T47D (cell line): Measurements from ENCODE around the gene FHOD3.

Source experiments
- DNase-seq, 2 experiments: peaks; one replicate each; pipeline versions ENCODE4 v3.0.0 to v3.0.0-alpha.2; 2011 to 2012; ENCODE audit warnings: low read depth in 1 of 2, low spot score in 1 of 2
- JUND ChIP-seq: IDR thresholded peaks from 2 replicates; pipeline ENCODE4 v1.6.1; 2012; ENCODE audit warnings: low read depth
- in situ Hi-C: cut with HindIII; loops from 2 replicates; pipeline ENCODE4 v1.10.0; 2016; ENCODE audit warnings: low sequenced_read_pairs, low pct_unique_long_range_greater_than_20kb

The FHOD3 gene

DNA sequence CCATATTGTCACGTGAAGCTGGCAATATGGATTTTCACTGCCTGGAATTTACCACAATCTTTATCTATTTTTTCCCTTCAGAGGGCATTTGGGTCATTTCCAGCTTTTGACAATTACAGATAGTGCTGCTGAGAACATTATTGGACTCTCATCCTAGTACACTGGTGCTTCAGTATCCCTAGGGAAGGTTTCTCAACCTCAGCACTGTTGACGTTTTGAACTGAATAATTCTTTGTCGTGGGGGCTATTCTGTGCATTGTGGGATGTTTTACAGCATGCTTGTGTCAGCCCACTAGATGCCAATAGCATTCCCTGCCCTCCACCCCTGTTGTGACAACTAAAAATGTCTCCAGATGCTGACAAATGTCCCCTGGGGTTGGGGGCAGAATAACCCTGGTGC lies 345.5 kb downstream of the FHOD3 start:
- TF ChIP-seq JUND: no peak
- in situ Hi-C loops: no loop called here
- DNase-seq: no peak

DNA sequence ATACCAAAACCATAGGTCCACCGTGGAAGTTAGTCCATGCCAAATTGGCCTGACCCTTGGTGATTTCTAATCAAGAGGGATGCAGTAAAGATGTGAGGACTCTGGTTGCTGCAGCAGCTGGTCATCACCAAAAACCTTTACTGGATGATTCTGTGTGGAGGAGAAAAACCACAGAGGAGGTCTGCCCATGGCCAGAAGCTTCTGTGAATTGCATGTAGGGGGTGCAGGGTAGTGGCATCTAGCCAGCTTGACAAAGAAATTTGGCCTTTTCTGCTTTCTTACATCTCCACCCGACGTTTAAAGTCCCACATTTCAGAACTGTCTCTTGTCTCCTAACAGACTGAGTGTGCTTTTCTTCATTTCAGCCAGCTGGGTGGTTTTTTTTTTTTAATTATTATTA lies 351.3 kb downstream of the FHOD3 start:
- in situ Hi-C loops: no loop called here
- TF ChIP-seq JUND: no peak
- no peak for DNase-seq

DNA sequence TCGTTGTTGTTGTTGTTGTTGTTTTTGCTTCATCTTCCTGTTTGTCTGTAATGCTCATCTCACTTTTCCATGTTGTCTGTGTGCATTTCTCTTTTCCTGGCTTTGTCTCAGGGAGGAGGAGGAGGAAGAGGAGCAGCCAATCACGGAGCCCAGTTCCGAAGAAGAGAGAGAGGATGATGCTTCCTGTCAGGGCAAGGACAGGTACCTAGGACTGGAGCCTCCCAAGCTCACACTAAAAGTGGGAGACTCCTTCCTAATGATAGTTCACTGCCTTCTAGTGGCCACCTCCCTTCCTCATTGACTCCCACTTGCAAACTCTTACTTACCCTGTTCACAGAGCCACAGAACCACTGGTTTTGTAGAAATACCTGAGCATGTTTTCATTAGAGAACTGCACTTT lies 351.7 kb downstream of the FHOD3 start:
- in situ Hi-C loops: no loop called here
- no peak for TF ChIP-seq JUND
- DNase-seq: no peak

- no peak for DNase-seq
- in situ Hi-C loops: no loop called here
- TF ChIP-seq JUND: no peak
These were observed 352.8 kb downstream of the FHOD3 start for GRCh38 chr18:36650266-36650665.

DNA sequence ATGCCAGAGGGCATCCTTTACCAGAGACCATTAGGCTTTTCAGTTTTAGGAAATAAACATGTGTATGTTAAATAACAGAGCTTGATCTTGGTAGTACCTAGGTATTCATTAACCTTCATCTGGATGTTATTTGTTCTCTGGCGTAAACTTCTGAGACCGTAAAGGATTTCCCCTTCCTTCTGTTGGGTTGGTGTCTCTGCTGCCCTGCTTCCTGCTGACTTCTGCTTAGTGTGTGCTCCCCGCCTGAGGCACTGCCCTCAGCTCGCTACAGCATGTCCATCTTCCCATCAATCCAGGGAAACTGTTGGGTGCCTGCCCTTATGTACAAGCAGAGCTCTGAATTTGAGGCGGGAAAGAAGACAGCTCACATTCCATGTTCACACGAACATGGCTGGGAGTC lies 353.4 kb downstream of the FHOD3 start:
- in situ Hi-C loops: no loop called here
- TF ChIP-seq JUND: no peak
- no peak for DNase-seq

- no peak for DNase-seq
- TF ChIP-seq JUND: no peak
- in situ Hi-C loops: no loop called here
These were observed 355.0 kb downstream of the FHOD3 start for GRCh38 chr18:36652503-36652902.

- no peak for TF ChIP-seq JUND
- DNase-seq: no peak
- in situ Hi-C loops: no loop called here
These were observed 355.8 kb downstream of the FHOD3 start for GRCh38 chr18:36653141-36653869.

DNA sequence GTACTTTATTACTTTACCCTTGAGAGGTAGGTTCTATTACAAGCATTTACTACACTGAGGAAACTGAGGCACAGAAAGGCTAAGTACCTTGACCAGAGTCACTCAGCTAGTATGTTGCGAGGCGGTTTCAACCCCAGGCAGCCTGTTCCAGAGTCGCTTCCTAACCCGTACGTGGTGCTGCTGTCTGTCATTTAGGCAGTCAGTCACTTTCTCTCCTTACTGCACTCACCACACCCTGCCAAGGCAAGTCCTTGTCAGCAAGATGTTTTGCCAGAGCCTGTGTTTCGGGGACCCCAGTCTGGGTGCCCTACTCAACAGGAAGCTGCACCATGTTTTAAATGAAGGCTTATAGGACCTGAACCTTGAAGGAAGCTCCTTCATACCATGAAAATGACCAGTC lies 356.4 kb downstream of the FHOD3 start:
- no peak for DNase-seq
- in situ Hi-C loops: no loop called here
- no peak for TF ChIP-seq JUND

- in situ Hi-C loops: no loop called here
- TF ChIP-seq JUND: no peak
- no peak for DNase-seq
These were observed 357.6 kb downstream of the FHOD3 start for GRCh38 chr18:36655074-36655473.

- in situ Hi-C loops: no loop called here
- DNase-seq: no peak
- no peak for TF ChIP-seq JUND
These were observed 358.4 kb downstream of the FHOD3 start for GRCh38 chr18:36655930-36656329.

GRCh38 chr18:36658611-36659010 lies 361.1 kb downstream of the FHOD3 start:
- no peak for DNase-seq
- in situ Hi-C loops: no loop called here
- TF ChIP-seq JUND: no peak

DNA sequence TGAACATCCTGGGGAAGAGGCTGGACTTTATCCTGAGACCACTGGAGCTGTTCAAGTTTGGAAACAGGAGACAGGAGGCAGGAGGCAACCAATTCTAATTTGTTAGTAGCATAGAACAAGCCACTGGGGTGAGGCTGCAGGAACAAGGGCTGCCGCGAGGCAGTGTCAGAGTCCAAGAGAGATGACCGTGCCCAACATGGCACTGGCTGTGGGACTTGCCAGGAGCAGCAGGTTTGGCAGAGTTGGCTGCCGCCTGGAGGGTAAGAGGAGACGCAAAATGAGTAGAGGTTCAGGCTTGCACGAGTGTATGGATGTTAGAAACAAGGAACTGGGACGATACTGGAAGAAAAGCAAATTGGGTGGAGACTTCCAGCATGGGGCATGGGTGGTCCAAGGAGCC lies 362.8 kb downstream of the FHOD3 start:
- in situ Hi-C loops: no loop called here
- no peak for TF ChIP-seq JUND
- no peak for DNase-seq

DNA sequence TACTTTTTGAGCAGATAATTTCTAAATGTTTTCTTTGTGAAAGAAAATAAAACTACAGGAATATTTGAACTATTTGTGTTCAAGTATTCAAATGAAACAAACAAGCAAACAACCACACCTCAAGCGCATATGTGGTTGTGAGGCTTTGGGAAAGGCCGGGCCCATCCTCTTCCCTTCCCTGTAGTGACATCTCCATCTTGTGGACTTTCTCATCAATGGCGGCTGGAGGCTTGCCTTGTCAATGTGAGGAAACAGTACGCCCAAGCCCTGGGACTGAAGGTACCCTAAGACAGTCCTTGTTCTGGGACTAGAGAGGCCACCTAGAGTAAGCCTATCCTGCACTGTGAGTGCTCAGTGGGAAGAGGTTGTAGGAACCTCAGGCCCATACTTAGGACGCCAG lies 364.5 kb downstream of the FHOD3 start:
- in situ Hi-C loops: no loop called here
- no peak for TF ChIP-seq JUND
- peak in 1 of 2 experiments; percentile 25 for DNase-seq

- no peak for TF ChIP-seq JUND
- in situ Hi-C loops: no loop called here
These were observed 365.8 kb downstream of the FHOD3 start for GRCh38 chr18:36663312-36663711.

More at GRCh38 chr18:36663312-36663711, 365.8 kb downstream of the FHOD3 start:
- DNase-seq: no peak
